IMR-90 (cell line): Measurements from ENCODE around the gene MYO10. TPM values are rescaled to one million over a fixed set of nuclear protein-coding genes. Genes with fewer than 3 reads are reported as not detected.
A peak's percentile ranks its signal among the peaks of the same experiment; 100 is the strongest.

Source experiments
- ATAC-seq: fragments of 200-7000 bp; cut with Tn5 transposase; 2 replicates; pipeline ENCODE4 v1.9.1; 2020; ENCODE audit warnings: low read depth, mild to moderate bottlenecking, moderate library complexity
- BruUV-seq: library from RNA; stranded (reverse); fragments of 400-500 nt; replicated peaks from 2 replicates; lab custom pipeline; 2021; lab: Mats Ljungman, UMichigan
- CTCF ChIA-PET: fragments of 300-600 bp; formaldehyde crosslinking; extraction: SDS; loops from one replicate; lab custom pipeline; 2021; ENCODE audit warnings: antibody characterized with exemption; lab: Yijun Ruan, JAX
- POLR2A ChIA-PET: fragments of 300-600 bp; sonication (Branson Sonifier 250); formaldehyde crosslinking; loops from one replicate; lab custom pipeline; 2022; ENCODE audit warnings: antibody characterized with exemption; ENCODE audit not compliant: unreplicated experiment; lab: Charles Lee
- DNase-seq: peaks from one replicate; pipeline ENCODE4 v3.0.0; 2013
- H2AFZ ChIP-seq: replicated peaks from 2 replicates; pipeline ENCODE3; 2013; ENCODE audit warnings: low read length, mild to moderate bottlenecking; ENCODE audit not compliant: poor library complexity
- H2AK5ac ChIP-seq: 2 replicates; pipeline ENCODE4 v1.6.1; 2013; ENCODE audit warnings: low read depth, low read length, inconsistent platforms
- H2AK9ac ChIP-seq: replicated peaks from 2 replicates; pipeline ENCODE3; 2013; ENCODE audit warnings: mild to moderate bottlenecking, low read depth, low read length, moderate library complexity; ENCODE audit not compliant: poor library complexity
- H2BK120ac ChIP-seq: 2 replicates; pipeline ENCODE4 v1.6.1; 2013; ENCODE audit warnings: low read depth, low read length, inconsistent platforms
- H2BK15ac ChIP-seq: 3 replicates; pipeline ENCODE4 v1.6.1; 2013; ENCODE audit warnings: low read depth, low read length, inconsistent platforms
- H2BK20ac ChIP-seq: 2 replicates; pipeline ENCODE4 v1.6.1; 2013; ENCODE audit warnings: low read depth, mild to moderate bottlenecking, inconsistent platforms, low read length, moderate library complexity
- H2BK5ac ChIP-seq: 2 replicates; pipeline ENCODE4 v1.6.1; 2013; ENCODE audit warnings: mild to moderate bottlenecking, low read depth, low read length, inconsistent platforms; ENCODE audit not compliant: poor library complexity, severe bottlenecking
- H3K14ac ChIP-seq: replicated peaks from 2 replicates; pipeline ENCODE4 v1.6.1; 2013; ENCODE audit warnings: low read depth, low read length, inconsistent platforms
- H3K18ac ChIP-seq: 2 replicates; pipeline ENCODE4 v1.6.1; 2013; ENCODE audit warnings: low read depth, low read length, control low read depth
- H3K23ac ChIP-seq: 2 replicates; pipeline ENCODE4 v1.6.1; 2013; ENCODE audit warnings: low read depth, low read length, inconsistent platforms
- H3K27ac ChIP-seq: 2 replicates; pipeline ENCODE4 v1.5.1; 2013; ENCODE audit warnings: mild to moderate bottlenecking, control low read depth, low read length; ENCODE audit not compliant: insufficient read depth
- H3K27me3 ChIP-seq: 2 replicates; pipeline ENCODE4 v1.6.1; 2013; ENCODE audit warnings: low read length; ENCODE audit not compliant: control insufficient read depth, insufficient read depth
- H3K36me3 ChIP-seq: 2 replicates; pipeline ENCODE4 v1.6.1; 2013; ENCODE audit warnings: low read length, mixed read lengths; ENCODE audit not compliant: control insufficient read depth, insufficient read depth
- H3K4ac ChIP-seq: 2 replicates; pipeline ENCODE4 v1.6.1; 2013; ENCODE audit warnings: low read depth, low read length, inconsistent platforms
- H3K4me1 ChIP-seq: 2 replicates; pipeline ENCODE4 v1.6.1; 2013; ENCODE audit warnings: low read length, mixed read lengths; ENCODE audit not compliant: control insufficient read depth, insufficient read depth
- H3K4me2 ChIP-seq: 2 replicates; pipeline ENCODE4 v1.6.1; 2013; ENCODE audit warnings: low read depth, mild to moderate bottlenecking, control low read depth, low read length, moderate library complexity
- H3K4me3 ChIP-seq: 2 replicates; pipeline ENCODE4 v1.5.1; 2013; ENCODE audit warnings: low read depth, mild to moderate bottlenecking, control low read depth, low read length, moderate library complexity; ENCODE audit not compliant: insufficient read depth
- H3K56ac ChIP-seq: 2 replicates; pipeline ENCODE4 v1.6.1; 2013; ENCODE audit warnings: low read length, inconsistent platforms; ENCODE audit not compliant: insufficient read depth; ENCODE audit errors: extremely low read depth
- H3K79me1 ChIP-seq, 2 experiments: 2 replicates each; pipeline ENCODE4 v1.6.1; 2013; ENCODE audit warnings: low read length in 2 of 2, inconsistent platforms in 1 of 2, low read depth in 1 of 2
- H3K9ac ChIP-seq: 2 replicates; pipeline ENCODE4 v1.6.1; 2013; ENCODE audit warnings: low read depth, low read length, control low read depth
- H3K9me1 ChIP-seq: 2 replicates; pipeline ENCODE4 v1.6.1; 2013; ENCODE audit warnings: low read length, inconsistent platforms; ENCODE audit not compliant: insufficient read depth
- H3K9me3 ChIP-seq: 2 replicates; pipeline ENCODE4 v1.6.1; 2013; ENCODE audit warnings: low read length; ENCODE audit not compliant: control insufficient read depth, insufficient read depth
- H4K20me1 ChIP-seq: 2 replicates; pipeline ENCODE4 v1.6.1; 2013; ENCODE audit warnings: low read length, inconsistent platforms; ENCODE audit not compliant: insufficient read depth
- H4K5ac ChIP-seq: 2 replicates; pipeline ENCODE4 v1.6.1; 2013; ENCODE audit warnings: mild to moderate bottlenecking, low read depth, low read length, control low read depth
- H4K8ac ChIP-seq, 2 experiments: 2 replicates each; pipeline ENCODE4 v1.6.1; 2013; ENCODE audit warnings: low read depth in 2 of 2, low read length in 2 of 2, control low read depth in 1 of 2, inconsistent platforms in 1 of 2
- H4K91ac ChIP-seq: 2 replicates; pipeline ENCODE4 v1.6.1; 2013; ENCODE audit warnings: low read depth, low read length, inconsistent platforms; ENCODE audit not compliant: insufficient read depth
- BHLHE40 ChIP-seq: fragments of 150-350 bp; IDR thresholded peaks from 2 replicates; pipeline ENCODE4 v1.6.1; 2016; ENCODE audit warnings: mild to moderate bottlenecking, low read depth, low read length
- CEBPB ChIP-seq: IDR thresholded peaks from 2 replicates; pipeline ENCODE4 v1.6.1; 2012; ENCODE audit warnings: low read depth, low read length, improper control_type of control experiment
- CTCF ChIP-seq: conservative IDR thresholded peaks from 2 replicates; pipeline ENCODE4 v1.5.1; 2012; ENCODE audit warnings: mild to moderate bottlenecking, low read depth, low read length, improper control_type of control experiment
- MAFK ChIP-seq: IDR thresholded peaks from 2 replicates; pipeline ENCODE4 v1.6.1; 2012; ENCODE audit warnings: low read depth, low read length, improper control_type of control experiment
- NFE2L2 ChIP-seq: fragments of 150-350 bp; IDR thresholded peaks from 2 replicates; pipeline ENCODE4 v1.6.1; 2016; ENCODE audit warnings: low read depth, mild to moderate bottlenecking, low read length
- POLR2A ChIP-seq: IDR thresholded peaks from 2 replicates; pipeline ENCODE4 v1.6.1; 2012; ENCODE audit warnings: mild to moderate bottlenecking, low read depth, low read length
- RFX5 ChIP-seq: IDR thresholded peaks from 2 replicates; pipeline ENCODE4 v1.8.0; 2012; ENCODE audit warnings: low read depth, mild to moderate bottlenecking, low read length, moderate library complexity
- SMC3 ChIP-seq: fragments of 150-350 bp; IDR thresholded peaks from 2 replicates; pipeline ENCODE4 v1.6.1; 2016; ENCODE audit warnings: low read depth, mild to moderate bottlenecking, antibody characterized with exemption, low read length, moderate library complexity
- USF2 ChIP-seq: fragments of 150-350 bp; IDR thresholded peaks from 2 replicates; pipeline ENCODE4 v1.6.1; 2017; ENCODE audit warnings: mild to moderate bottlenecking, antibody characterized with exemption, low read length, low read depth
- WGBS, 2 experiments: methylation state at CpG; one replicate each; pipeline versions ENCODE4 v1.1.5 to v1.1.7; 2013; ENCODE audit warnings: missing lambda C conversion rate in 2 of 2; ENCODE audit not compliant: insufficient read length in 1 of 2; ENCODE audit errors: extremely low coverage in 2 of 2; 5-methylcytosine and 5-hydroxymethylcytosine counted together
- dilution Hi-C: fragments of 300-500 bp; cut with HindIII; formaldehyde crosslinking; loops from one replicate; pipeline ENCODE4 v1.14.3; 2018; ENCODE audit warnings: low sequenced_read_pairs; ENCODE audit not compliant: unreplicated experiment
- in situ Hi-C: fragments of 300-500 bp; cut with MboI; formaldehyde crosslinking; loops from 3 replicates; pipeline ENCODE4 v1.14.3; 2019; ENCODE audit warnings: low sequenced_read_pairs, inconsistent platforms, mixed read lengths
- intact Hi-C: fragments of 100-400 bp; cut with micrococcal nuclease; formaldehyde crosslinking; loops from 2 replicates; pipeline ENCODE4 v1.10.0; 2022
- polyA plus RNA-seq, 3 experiments: library from polyadenylated mRNA; depleted of rRNA; stranded (reverse); fragments of >200 nt; gene quantifications; 2 replicates each; pipeline ENCODE4 v1.2.3, GENCODE V29; 2012; ENCODE audit warnings: low replicate concordance in 1 of 3
- total RNA-seq: library from RNA; depleted of rRNA; stranded (reverse); fragments of >200 nt; gene quantifications from 2 replicates; pipeline ENCODE4 v1.2.3, GENCODE V29; 2012

Gene MYO10
- total and polyA plus RNA-seq, 2 of the 4 experiments (the other 2 are of a cell fraction), result 39.9 to 115 TPM

GRCh38 chr5:16736158-16736995, 199.7 kb downstream of the MYO10 start:
- Histone ChIP-seq H3K27ac (peak overlapping the region; percentile 88), H3K9me3 (no peaks in the 10 kb centered on the region), H2BK20ac (peak overlapping the region; percentile 94), H4K20me1 (peaks cover 34% of the 10 kb centered on the region), H3K27me3 (no peaks in the 10 kb centered on the region), H2BK15ac (peak overlapping the region; percentile 63; the same call in 1 of the 3 replicates), H2AFZ (peak overlapping the region; percentile 64), H2AK5ac (peak overlapping the region; percentile 82; the same call in 1 of the 2 replicates), H3K56ac (peak overlapping the region; percentile 89; the same call in 1 of the 2 replicates), H3K9ac (peak overlapping the region; percentile 67), H3K4me1 (peaks cover 19% of the 10 kb centered on the region), H4K5ac (peak overlapping the region; percentile 74), H3K36me3 (peaks cover 43% of the 10 kb centered on the region), H3K4me3 (no peak overlapping the region), H3K4ac (peak overlapping the region; percentile 98), H3K4me2 (peak overlapping the region; percentile 73), H2BK5ac (peak overlapping the region; percentile 65), H3K14ac (peak overlapping the region; percentile 95), H3K18ac (peak overlapping the region; percentile 89), H4K91ac (peak overlapping the region; percentile 91), H4K8ac (peak overlapping the region; percentile 41 to 97), H3K23ac (peak overlapping the region; percentile 96), H3K9me1 (peaks cover 27% of the 10 kb centered on the region), H2BK120ac (peak overlapping the region; percentile 96), H2AK9ac (peak overlapping the region; percentile 73), H3K79me1 (peaks cover 19 to 84% of the 10 kb centered on the region in 2 experiments)
- BruUV-seq, result no TSS peak
- peak; percentile 87 for DNase-seq
- WGBS, 2 experiments, result 0% methylated on average over 4 of the region's 14 CpGs; no CpG with 5 or more reads in 1 of the 2 experiments
- ChIA-PET POLR2A (no interaction called here), CTCF (interaction anchor here (0.6 kb wide), 1 partner anchor 37 kb away, joined by 4 read pairs; no protein-coding TSS in a partner anchor)
- ATAC-seq, result peak; percentile 84
- peak; percentile 37; the same call in 1 of the 2 replicates for TF ChIP-seq BHLHE40
- no peak for TF ChIP-seq NFE2L2
- TF ChIP-seq POLR2A, result 0 out of 2 replicates have a peak, but pooled peaks have one; percentile 14
- no peak for TF ChIP-seq CTCF
- no peak for TF ChIP-seq USF2
- no peak for TF ChIP-seq SMC3
- TF ChIP-seq RFX5, result no peak
- peak; percentile 96 for TF ChIP-seq CEBPB
- no peak for TF ChIP-seq MAFK
- intact Hi-C loops, result no loop called here
- dilution Hi-C loops, result no loop called here
- in situ Hi-C loops, result no loop called here
